HuH-7 (cell line): ENCODE results near the gene SPARC.

Experiments
- DNase-seq: peaks from one replicate; pipeline ENCODE4 v3.0.0; 2011; ENCODE audit warnings: low spot score

Gene SPARC

DNA sequence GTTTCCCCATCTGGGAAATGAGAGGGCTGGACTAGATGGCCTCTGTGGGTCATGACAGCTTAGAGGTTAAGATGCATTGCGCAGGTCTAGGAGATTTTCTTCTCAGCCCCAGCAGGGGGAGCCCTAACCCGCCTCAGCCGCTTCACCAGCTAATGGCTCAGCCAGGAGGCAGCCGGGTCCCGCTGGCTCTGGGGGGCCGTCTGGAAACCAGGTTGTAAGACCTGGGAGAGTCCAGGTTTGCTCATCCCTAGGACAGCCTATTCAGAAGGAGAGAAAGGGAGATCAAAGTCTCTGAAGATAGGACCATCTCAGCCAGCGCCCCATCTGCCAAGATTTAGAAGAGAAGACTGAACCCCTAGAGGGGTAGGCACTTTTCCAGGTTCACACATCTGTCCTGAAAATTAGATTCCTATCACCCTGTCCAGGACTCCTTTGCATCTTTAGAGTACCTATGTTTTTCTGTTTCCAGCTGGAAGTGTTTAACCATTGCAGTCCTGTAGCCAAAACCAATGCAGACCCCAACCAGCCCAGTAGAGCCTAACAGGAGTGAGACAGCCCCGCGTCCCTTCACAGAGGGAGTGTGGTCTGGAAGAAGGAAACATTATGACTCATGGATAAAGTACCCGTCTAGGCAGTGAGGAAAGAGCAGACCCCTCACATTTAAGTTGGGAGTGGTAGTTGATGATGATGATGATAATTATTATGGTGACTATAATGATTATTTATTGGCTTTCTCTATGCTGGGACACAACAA, 27.5 kb downstream of the SPARC start:
- DNase-seq, result peak; percentile 71

GRCh38 chr5:151657114-151657513, 29.6 kb downstream of the SPARC start:
- no peak for DNase-seq

- no peak for DNase-seq
Measured at GRCh38 chr5:151656311-151656710, 30.4 kb downstream of the SPARC start.

DNA sequence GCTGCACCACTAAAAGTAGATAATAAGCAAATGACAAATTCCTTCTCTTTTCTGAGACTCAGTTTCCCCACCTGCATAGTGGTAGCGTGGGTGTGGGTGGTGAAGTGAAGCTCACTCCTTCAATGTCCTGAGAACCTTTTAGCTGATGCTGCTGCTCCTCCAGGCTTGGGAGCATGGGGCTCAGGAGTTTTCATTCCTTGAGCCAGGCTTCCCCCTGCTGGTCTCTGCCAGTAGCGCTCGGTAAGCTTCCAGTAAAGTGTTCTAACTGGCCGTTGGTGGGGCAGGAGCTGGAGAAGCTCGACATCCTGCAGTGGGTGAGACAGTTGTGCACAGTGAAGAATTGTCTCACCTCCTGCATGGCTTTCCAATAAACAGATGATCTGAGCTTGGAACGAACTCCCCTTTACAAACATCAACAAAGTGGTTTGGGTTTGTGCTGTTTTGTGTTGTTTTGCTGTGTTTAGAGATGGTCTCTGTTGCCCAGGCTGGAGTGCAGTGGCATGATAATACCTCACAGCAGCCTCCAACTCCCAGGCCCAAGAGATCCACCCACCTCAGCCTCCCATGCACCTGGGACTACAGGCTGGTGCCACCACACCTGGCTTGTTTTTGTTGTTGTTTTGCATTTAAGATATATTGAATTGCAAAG, 34.6 kb downstream of the SPARC start:
- peak; percentile 72 for DNase-seq

DNA sequence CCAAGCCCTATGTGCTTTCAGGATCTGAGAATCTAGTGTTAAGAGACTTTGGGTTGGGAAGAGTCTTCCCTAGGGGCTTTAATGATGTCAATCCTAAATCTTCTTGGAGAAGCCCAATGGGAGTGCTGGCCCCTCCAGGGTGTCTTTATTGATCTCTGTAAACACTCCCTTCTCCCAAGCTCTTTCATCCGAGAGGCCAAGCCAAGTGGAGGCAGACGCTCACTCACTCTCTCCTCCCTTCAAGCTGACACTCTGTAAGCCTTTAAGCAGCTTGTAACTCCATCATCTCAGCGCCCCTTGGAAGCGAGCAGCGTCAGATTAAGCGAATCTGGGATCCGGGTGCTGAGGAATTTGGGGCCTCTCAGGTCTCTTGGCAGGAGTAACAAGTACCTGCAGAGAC, 37.7 kb downstream of the SPARC start:
- DNase-seq, result no peak

DNA sequence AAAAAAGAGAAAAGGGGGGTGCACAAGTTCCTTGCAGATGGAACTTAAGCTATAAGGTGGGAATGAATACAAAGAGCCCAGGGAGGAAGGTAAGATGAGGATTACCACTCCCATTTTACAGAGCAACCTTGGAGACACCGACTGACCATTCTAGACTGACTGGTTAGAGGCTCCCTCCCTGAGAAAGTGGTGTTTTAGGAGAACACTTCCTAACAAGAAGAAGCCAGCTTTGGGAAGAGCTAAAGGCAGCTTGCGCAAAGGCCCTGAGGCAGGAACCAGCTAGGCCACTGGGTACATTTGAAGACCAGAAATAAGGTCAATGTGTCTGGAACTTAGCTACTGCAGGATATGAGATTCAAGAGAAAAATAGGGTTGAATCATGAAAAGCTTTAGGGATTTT, 38.6 kb downstream of the SPARC start:
- no peak for DNase-seq

DNA sequence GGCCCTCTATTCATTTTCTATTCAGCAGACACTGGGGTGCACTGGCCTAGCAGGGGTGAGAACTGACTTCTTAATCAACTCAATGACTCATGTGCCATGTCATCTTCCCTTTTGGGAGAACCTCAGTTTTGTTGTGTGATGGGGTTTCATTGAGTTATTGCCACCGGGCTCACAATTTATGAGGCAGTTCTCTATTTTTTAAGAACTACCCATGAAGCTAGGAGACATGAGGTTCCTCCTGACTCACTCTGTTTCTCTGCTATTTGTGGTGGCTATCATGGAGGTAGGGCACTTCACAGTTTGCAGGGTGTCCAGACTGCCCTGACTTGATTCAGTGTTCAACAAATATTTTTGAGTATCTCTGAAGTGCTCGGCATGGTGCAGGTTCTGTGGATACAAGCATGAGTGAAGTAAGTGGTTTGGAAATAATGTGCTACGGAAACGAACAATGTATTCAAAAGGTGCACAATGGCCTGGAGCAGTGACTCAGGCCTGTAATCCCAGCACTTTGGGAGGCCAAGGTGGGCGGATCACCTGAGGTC, 39.3 kb downstream of the SPARC start:
- no peak for DNase-seq

DNA sequence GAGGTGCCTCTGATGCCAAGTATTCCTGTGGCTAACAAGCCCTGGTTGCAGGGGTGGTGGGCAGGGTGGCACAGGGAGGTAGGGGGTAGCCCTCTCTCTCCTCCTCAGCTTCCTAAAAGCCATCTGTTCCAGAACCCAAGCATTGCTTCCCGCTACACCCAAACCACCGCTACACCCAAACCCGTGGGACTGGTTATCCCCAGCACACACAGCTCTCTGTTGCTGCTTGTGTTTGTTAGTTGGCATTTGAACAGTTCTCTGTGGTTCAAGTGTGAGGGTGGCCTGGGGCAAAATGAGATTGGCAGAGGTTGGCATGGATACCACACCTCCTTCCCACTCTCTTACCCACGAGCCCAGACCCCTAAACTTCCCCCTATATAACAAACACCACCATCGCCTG, 40.4 kb downstream of the SPARC start:
- DNase-seq, result no peak

DNA sequence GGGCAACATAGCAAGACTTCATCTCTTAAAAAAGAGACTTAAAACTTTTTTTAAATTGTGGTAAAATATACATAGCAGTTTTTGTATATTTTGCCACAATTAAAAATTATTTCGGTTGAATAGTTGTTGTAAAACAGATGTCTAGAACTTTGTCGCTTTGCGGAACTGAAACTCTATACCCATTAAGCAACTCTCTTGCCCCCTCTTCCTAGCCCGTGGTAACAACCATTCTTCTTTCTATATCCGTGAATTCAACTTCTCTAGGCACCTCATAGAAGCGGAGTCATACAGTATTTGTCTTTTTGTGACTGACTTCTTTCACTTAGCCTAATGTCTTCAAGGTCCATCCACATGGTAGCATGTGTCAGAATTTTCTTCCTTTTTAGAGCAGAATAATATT, 43.3 kb downstream of the SPARC start:
- DNase-seq, result no peak

DNA sequence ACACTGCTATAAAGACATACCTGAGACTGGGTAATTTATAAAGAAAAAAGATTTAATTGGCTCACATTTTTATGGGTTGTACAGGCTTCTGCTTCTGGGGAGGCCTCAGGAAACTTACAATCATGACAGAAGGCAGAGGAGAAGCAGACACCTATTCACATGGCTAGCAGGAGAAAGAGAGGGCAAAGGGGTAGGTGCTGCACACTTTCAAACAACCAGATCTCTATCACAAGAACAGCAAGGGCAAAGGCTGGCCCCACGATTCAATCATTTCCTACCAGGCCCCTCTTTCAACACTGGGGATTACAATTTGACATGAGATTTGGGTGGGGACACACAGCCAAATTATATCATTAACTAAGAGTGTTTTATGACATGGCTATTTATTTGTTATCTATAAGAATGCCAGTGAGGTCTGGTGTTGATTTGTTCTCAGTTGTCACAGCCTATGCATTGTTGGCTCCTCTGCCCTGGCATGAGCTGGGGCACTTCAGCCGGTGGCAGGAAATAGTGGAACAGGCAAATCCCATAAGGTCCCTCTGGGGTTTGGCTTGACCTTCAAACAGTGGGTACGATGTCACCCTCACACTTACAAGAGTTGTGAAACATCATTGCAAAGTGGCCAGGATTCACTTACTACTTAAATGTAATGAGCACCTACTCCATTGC, 44.1 kb downstream of the SPARC start:
- DNase-seq, result no peak

- no peak for DNase-seq
Measured at GRCh38 chr5:151638619-151639018, 48.1 kb downstream of the SPARC start.

DNA sequence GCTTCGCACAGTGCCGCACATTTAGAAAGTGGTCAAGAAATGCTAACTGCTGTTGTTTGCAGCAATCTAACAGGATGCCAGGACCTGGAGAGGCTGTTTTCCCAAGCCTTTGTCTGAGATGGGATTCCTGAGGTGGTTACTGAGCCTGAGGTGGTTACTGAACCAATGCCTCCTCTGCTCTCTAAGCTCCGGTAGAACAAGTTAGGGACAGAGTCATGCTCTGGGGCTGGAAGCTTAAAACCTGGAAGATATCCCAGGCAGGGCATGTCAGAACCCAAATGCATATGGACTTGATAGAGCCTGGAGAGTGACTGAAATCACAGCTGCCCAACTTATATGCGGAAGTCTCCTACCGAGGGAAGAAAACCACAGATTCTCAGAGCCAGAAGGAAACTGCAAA, 49.0 kb downstream of the SPARC start:
- DNase-seq, result no peak

GRCh38 chr5:151633892-151634291, 52.8 kb downstream of the SPARC start:
- no peak for DNase-seq

DNA sequence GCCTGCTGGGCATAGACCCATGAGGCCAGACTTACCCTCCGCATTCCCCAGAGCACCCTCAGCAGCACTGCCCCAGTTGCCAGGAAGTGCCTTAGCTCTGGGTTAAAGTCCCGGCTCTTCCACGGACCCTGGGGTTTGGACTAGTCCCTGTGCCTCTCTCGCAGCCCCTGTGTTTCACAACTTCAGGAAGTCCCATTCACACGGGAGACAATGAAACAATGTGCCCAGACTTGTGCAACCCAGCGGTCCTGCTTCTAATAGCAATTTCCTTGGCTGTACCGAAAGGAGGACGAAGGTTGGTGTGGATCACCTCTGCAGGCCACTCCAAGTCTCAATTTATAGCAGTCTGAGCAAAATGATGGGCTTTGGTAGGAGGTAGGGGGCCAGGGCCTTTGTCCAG, 53.8 kb downstream of the SPARC start:
- DNase-seq, result no peak

GRCh38 chr5:151632524-151632923, 54.2 kb downstream of the SPARC start:
- no peak for DNase-seq

GRCh38 chr5:151631941-151632340, 54.8 kb downstream of the SPARC start:
- DNase-seq, result no peak

DNA sequence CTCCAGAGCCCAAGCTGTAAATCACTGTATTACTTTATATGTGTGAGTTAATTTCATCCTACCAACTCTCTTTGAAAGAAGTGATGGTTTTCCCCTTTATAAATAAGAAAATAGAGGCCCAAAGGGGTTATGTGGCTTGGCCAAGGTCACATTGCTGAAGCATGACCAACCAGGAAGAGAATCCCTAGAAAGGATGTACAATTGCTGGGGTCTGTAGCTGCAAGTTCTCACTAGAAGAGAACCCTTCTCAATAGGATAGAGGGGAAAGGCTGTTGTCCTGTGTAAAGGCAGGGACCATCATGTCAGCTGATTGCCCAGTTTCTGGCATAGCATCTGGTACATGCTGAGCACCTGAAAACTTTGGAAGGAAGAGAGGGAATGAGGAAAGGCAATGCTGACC, 56.6 kb downstream of the SPARC start:
- no peak for DNase-seq

DNA sequence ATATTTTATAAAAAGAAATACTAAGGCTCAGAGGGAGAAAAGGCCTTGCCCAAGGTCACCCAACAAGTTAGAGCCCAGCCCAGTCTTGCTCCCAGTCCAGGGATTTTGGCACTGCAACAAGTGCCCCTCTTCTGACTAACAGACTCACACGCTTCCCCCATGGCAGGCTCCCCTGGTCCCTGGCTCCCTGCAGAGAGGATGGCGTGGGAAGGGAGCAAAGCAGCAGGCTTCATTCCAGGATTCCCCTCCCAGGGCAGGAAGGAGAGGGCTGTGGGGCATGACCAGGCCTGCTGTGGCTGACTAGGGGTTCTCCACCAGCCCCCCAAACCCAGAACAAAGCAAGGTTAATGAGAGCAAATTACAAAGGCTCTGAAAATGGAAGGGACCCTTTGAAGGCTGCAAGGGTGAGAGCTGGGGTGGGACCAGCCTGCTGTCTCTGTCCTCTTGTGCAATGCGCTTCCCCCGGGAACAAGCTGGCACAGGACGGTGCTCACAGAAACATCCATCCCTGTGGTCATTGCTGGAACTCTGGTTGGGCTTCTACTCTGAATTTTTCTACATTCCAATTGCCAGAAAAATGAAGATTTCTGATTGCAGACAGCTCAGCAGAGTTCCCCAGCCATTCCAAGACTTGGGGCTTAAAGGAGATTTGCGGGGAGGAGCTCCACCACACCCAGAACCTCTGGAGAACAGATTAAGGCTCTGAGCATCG, 58.4 kb downstream of the SPARC start:
- DNase-seq, result no peak

DNA sequence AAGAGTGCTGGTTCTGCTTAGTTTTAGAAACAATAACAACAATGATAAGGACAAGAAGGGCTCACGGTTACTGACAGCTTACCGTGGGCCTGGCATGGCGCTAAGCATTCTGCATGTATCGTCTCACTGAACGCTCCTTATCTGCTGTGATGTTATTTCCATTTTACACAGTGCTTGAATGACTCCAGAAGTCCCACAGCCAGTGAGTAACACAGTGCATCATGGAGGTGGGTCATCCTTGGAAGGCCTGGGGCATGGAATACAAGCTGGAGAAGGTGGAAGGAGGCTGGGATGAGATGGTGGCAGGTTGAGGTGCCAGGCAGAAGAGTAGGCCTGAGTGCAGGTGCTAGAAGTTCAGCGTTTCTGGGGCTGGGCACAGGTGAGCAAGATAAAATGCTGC, 59.1 kb downstream of the SPARC start:
- no peak for DNase-seq

DNA sequence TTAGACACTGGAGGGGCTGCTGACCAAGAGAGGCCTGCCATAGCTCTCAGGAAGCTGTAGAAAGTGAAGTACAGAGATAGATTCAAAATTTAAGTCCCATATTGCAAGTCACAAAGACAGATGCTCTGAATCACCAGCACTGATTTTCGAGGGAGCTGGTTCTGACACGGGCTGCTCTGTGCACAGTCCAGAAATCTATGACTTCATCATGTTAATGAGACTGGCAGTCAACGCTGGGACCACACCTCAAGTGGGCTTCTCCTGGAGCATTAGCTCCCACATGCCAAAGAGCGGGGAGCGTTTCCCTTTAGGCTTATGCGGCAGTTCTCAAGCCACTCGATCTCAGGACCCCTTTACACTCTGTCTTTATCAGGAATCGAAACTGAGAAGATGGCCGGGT, 61.4 kb downstream of the SPARC start:
- DNase-seq, result no peak

DNA sequence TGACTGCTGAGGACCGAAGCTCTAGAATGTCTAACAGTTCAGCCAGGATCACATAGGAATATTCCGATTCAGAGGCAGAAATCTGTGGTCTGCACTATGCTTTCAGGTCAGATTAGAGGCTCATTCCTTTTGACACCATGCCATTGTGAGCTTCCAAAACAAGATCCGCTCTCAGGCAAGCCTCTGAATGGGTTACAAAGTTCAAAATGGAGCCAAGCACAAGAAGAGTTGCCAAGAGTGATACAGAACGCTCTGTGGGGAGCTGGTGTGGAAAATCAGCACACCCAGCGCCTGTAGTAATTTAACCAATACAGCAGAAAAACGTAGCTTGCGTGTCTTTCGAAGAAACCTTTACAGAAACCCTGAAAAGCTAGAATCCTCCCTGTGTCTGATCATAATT, 62.2 kb downstream of the SPARC start:
- no peak for DNase-seq

GRCh38 chr5:151622367-151623088, 64.2 kb downstream of the SPARC start:
- DNase-seq, result no peak
